ENCODE data around the gene PSKH1. TPM values are rescaled to one million over a fixed set of nuclear protein-coding genes. Genes with fewer than 3 reads are reported as not detected.
A peak's percentile ranks its signal among the peaks of the same experiment; 100 is the strongest.

PSKH1 gene
- total and polyA plus RNA-seq, 4 donors = 8.3 to 23.8 (median 13.8) TPM

GRCh38 chr16:67953641-67954375 lies 60.8 kb downstream of the PSKH1 start (continued):
- no peak for TF ChIP-seq EGR1 (IDR thresholded peaks at IDR 0.05; ENCODE audit: low read depth in 2 of 2)
- no peak for TF ChIP-seq REST (IDR thresholded peaks at IDR 0.05)
- no peak for TF ChIP-seq RAD21 (IDR thresholded peaks at IDR 0.05)

GRCh38 chr16:67954421-67955196 lies 61.6 kb downstream of the PSKH1 start:
- Histone ChIP-seq H3K9me3 (ENCODE audit: control insufficient read depth in 4 of 4, low read length in 3 of 4) (no peaks in the 10 kb centered on the region), H3K36me3 (ENCODE audit: control insufficient read depth in 4 of 4, insufficient read depth in 3 of 4, low read depth in 1 of 4, low read length in 3 of 4) (peaks cover 3 to 40% (median 17%) of the 10 kb centered on the region in 4 donors), H3K9ac (ENCODE audit: low read depth in 1 of 2, low read length in 2 of 2) (no peak overlapping the region), H3K4me3 (ENCODE audit: low read depth in 1 of 3, low read length in 3 of 3) (no peak overlapping the region), H3K4me1 (ENCODE audit: control insufficient read depth in 4 of 4, insufficient read depth in 4 of 4, low read length in 3 of 4) (peaks cover 10 to 32% (median 27%) of the 10 kb centered on the region in 4 donors), H3K27ac (ENCODE audit: low read depth in 1 of 2, low read length in 2 of 2) (peak overlapping the region; percentile 90 to 96), H3K27me3 (ENCODE audit: control insufficient read depth in 4 of 4, insufficient read depth in 4 of 4, low read length in 3 of 4) (no peaks in the 10 kb centered on the region)
- TF ChIP-seq HNF4G (IDR thresholded peaks at IDR 0.05) = peak; percentile 26
- TF ChIP-seq JUND (IDR thresholded peaks at IDR 0.05) = peak in 1 of 2 donors; percentile 86
- TF ChIP-seq SP1 (IDR thresholded peaks at IDR 0.05) = peak; percentile 79
- TF ChIP-seq RAD21 (IDR thresholded peaks at IDR 0.05) = no peak
- TF ChIP-seq YY1 (IDR thresholded peaks at IDR 0.05) = peak; percentile 90
- peak; percentile 79 to 86 for TF ChIP-seq HNF4A (conservative IDR thresholded peaks at IDR 0.05)
- no peak for TF ChIP-seq ATF3 (IDR thresholded peaks at IDR 0.05)
- TF ChIP-seq FOXA1 (IDR thresholded peaks at IDR 0.05) = no peak
- TF ChIP-seq REST (IDR thresholded peaks at IDR 0.05) = peak; percentile 37
- TF ChIP-seq RXRA (IDR thresholded peaks at IDR 0.05) = peak; percentile 25 to 73
- 75% methylated on average over 10 of the region's 10 CpGs for WGBS
- DNase-seq (ENCODE audit: low spot score) = no peak

Measured in liver (tissue), 9 donors.